8988T (cell line): ENCODE data around the gene TMEM51.
A peak's percentile ranks its signal among the peaks of the same experiment; 100 is the strongest.
"Not testable (repeated sequence)": the region's sequence is repeated elsewhere in the genome, so short reads cannot be mapped to it uniquely, and the experiment has no call there.

Experiments
- DNase-seq: peaks from one replicate; pipeline ENCODE4 v3.0.0; 2011

TMEM51 gene

GRCh38 chr1:15128520-15129313 is 24.8 kb upstream of the TMEM51 start:
- peak; percentile 67 for DNase-seq

DNA sequence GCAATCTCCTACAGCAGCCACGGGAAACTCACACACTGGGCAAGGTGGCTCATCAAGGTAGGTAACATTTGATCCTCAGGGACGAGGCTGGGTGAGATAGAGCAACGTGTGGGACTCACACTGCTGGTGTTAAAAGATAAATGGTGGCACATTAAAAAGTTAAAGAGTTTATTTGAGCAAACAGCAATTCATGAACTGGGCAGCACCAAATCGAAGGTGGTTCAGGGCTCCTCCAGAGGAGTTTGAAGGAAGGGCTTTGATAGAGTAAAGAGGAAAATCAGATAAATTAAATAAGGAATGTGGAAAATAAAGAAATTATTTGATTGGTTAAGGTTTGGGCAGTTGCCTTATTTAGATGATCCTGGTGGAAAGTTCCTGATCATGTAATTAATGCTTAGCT is 23.6 kb upstream of the TMEM51 start:
- DNase-seq = no peak

DNA sequence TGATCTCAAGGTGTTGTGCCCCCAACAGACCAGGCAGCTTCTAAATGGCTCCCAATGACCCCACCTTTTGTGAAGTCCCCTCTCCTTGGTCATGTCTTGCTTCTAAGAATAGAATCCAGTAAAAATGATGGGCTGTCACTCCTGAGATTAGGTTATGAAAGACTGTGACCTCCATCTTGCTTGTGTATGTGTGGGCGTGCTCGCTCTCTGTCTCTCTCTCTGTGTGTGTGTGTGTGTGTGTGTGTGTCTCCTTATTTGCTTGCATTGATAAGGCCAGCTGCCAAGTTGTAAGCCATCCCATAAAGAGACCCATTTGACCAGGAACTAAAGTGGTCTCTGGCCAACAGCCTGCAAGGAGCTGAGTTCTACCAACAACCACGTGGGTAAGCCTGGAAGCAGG is 22.9 kb upstream of the TMEM51 start:
- no peak for DNase-seq

GRCh38 chr1:15132965-15133364 is 20.6 kb upstream of the TMEM51 start:
- DNase-seq = no peak

- DNase-seq = no peak
Observed at GRCh38 chr1:15134285-15134684, 19.3 kb upstream of the TMEM51 start.

DNA sequence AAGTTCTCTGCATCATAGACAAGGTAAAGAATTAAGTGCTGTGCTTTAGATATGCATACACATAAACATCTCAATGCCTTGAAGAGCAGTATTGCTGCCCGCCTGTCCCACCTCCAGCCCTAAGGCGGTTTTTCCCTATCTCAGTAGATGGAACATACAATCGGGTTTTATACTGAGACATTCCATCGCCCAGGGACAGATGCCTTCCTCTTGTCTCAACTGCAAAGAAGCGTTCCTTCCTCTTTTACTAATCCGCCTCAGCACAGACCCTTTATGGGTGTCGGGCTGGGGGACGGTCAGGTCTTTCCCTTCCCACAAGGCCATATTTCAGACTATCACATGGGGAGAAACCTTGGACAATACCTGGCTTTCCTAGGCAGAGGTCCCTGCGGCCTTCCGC is 17.9 kb upstream of the TMEM51 start:
- not testable (repeated sequence) for DNase-seq

GRCh38 chr1:15137809-15138208 is 15.7 kb upstream of the TMEM51 start:
- DNase-seq = no peak

GRCh38 chr1:15139654-15140350 is 13.7 kb upstream of the TMEM51 start:
- no peak for DNase-seq

- no peak for DNase-seq
Observed at GRCh38 chr1:15141935-15142539, 11.5 kb upstream of the TMEM51 start.

DNA sequence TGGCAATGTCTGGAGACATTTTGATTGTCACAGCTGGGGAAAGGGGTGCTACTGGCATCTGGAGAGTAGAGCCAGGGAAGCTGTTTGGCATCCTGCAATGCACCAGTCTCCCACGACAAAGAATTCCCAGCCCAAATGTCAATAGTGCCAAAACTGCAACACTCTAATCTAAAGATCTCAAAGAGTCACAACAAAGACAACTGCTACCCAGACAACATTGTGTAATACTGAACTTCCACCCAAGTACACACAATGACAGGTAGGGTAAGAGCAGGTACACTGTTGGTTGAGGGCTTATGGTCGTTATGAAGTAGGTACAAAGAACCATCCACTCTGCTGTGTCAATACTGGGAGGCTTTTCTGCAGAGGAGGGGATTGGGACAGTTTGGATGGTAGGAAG is 8.2 kb upstream of the TMEM51 start:
- DNase-seq = no peak

GRCh38 chr1:15146142-15146680 is 7.3 kb upstream of the TMEM51 start:
- DNase-seq = no peak

GRCh38 chr1:15146971-15147376 is 6.6 kb upstream of the TMEM51 start:
- no peak for DNase-seq

DNA sequence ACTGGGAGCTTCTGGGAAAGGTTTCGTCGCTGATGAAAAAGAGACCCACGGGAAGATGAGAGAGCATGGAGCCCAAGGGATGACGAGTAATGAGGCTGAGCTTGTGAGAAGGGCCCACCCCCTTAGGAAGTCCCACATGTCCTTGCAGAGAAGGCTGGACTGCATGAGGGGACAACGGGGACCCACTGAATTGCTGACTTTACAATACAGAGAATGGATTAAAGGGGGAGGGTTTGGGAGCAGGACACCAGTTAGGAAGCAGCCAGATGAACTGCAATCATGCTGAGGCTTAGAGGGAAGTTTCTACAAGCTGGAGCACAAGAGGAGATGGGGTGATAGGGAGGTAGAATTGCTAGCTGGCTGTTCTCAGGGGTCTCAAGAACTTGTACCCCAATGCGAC is 5.5 kb upstream of the TMEM51 start:
- DNase-seq = no peak

DNA sequence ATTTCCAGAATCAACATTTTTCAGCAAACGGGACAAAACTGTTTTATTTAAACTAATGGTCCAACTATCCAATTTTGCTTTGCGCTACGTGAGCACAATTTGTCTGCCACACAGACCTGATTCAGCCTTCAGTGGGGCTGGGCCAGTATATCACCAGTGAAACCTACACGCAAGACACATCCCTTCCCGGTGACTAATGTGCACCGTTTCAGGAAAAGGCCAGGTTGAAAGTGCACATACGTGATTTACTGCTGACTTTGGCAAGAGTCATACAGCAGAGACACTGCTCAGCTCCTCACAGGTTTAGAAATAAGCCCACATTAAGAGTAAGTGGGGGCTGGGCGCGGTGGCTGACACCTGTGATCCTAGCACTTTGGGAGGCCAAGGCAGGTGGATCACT is 5.1 kb upstream of the TMEM51 start:
- DNase-seq = no peak

- no peak for DNase-seq
Observed at GRCh38 chr1:15148941-15149340, 4.6 kb upstream of the TMEM51 start.

DNA sequence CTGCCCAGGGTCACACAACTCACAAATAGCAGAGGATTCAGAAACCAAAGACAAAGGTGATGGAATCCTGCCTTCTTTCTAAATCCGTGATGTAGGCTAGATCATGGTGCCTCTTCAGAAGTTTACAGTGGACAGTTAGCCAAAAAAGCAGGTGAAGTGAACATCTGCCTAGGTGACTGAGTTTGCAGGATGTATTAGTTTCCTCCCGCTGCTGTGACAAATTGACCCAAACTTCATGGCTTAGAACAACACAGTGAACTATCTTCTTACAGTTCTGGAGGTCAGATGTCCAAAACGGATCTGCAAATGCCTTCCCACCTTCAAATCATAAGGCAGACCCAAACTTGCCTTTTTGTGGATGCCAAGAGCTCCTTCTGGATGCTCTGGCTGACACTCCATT is 3.2 kb upstream of the TMEM51 start:
- DNase-seq = no peak

DNA sequence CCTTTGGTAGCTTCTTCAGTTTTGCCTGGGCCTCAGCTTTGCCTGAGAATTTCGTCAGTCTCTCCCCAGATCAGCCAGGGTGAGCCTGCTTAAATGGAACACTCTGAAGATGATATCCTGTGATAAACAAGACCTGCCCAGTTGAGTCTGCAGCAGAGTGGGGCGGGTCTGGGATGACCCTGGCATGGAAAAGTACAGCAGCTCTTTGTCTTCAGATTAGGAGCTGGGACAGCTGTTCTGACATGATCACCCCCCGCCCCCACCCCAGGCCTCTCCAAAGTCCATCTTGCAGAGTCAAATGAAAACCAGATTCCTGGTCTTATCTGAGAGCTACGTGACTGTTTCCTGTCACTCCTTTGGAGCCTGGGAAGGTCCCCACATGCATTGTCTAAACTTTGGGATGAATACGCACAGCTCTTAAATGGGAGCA is 2.2 kb upstream of the TMEM51 start:
- no peak for DNase-seq

GRCh38 chr1:15151871-15152270 is 1.7 kb upstream of the TMEM51 start:
- DNase-seq = no peak

DNA sequence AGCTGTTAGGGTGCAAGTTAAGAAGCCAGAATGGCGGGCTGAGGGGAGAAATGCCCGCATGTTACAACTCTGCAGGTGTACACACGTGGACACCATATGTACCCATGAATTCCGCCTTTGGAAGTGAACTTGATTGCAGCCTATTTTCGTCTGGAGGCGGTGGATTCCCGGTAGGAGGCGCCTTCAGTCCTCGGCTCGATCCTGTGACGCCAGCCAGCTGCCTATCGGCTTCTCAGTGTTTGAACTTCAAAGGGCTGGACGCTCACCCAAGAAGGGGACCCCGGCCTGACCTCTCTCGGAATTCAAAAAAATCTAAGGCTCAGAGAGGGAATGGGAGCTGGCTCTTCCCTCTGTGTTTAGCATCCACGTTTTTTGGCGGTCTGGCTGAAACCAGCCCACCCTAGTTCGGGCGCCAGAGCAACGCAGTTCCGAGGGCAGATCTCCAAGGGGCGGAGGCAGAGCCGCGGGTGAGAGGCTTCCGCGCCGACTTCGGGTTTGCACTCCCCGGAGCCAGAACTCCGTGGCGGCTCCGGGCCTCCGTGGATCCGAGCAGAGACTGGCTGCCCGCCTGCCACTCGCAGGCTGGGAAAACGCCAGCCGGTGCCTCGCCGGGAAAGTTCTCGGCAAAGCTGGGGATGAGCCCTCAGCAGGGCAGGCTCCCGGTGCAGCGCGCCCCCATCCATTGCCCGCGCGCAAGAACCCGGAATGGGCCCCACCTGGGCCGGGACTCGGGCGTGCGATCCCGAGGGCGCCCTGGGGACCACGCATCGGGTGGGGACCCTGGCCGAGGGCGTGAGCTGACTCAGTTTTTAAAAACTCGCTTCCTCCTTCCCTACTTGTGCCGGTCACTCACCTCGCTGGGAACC is 996 bp upstream of the TMEM51 start:
- peak; percentile 65 for DNase-seq

DNA sequence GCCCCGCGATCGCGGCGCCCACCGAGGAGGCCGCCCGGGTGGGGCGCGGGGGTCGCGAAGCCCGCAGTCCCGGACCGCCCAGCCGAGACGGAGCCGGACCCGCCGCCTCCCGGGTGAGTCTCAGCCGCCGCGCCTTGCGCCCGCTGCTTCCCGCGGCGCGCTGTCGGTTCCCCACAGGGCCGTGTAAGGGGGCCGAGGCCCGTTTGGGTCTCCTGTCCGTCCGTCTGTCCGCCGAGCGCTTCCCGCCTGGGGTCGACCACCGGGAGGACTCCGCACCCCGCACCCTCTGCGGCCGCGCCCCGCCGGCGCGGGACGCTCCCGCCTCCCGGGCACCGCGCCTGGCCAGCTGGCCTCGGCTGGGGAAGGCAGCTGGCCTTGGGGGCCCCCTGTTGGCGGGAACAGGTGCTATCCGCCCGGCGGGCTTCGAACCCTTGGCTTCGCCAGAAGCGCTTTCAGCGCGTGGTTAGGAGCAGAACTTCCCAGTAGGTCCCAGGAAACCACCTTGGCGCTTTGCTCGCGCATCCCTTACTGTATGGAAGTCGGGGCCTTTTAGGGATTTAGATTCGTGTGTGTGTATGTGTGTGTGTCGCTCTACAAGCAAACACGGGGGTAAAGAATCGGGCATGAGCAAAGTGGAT is 414 bp downstream of the TMEM51 start:
- peak; percentile 42 for DNase-seq

- peak; percentile 43 for DNase-seq
Observed at GRCh38 chr1:15154480-15155036, 1.0 kb downstream of the TMEM51 start.

DNA sequence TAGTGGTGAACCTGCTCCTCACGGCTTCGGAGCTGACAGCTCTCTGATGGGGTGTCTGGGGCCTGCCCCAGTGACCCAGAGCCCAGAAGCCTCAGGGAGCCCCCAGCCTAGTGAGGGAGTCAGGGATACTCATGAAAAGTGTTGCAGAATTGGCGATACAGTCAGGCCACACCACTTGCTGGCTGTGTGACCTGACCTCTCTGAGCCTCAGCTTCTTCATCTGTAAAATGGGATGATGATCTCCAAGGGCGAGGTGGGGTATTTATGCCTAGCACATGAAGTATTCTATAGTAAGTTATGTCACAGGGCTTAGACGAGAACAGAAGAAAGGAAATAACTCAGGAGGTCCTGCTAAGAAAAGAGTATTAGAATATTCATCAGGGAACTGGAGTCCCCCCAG is 1.6 kb downstream of the TMEM51 start:
- no peak for DNase-seq
